Epidermal melanocyte (primary cell): ENCODE data around the gene GPX5.
"Not testable (repeated sequence)": the region's sequence is repeated elsewhere in the genome, so short reads cannot be mapped to it uniquely, and the experiment has no call there.

Source experiments
- DNase-seq: peaks from one replicate; pipeline ENCODE4 v3.0.0; 2011; ENCODE audit warnings: low spot score; ENCODE audit not compliant: insufficient read length

Gene GPX5

DNA sequence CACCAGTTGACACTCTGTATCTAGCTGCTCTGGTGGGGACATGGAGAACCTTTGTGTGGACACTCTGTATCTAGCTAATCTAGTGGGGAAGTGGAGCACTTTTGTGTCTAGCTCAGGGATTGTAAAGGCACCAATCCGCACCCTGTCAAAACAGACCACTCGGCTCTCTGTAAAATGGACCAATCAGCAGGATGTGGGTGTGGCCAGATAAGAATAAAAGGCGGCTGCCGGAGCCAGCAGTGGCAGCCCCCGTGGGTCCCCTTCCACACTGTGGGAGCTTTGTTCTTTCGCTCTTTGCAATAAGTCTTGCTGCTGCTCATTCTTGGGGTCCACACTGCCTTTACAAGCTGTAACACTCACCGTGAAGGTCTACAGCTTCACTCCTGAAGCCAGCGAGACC is 13.3 kb upstream of the GPX5 start:
- not testable (repeated sequence) for DNase-seq

DNA sequence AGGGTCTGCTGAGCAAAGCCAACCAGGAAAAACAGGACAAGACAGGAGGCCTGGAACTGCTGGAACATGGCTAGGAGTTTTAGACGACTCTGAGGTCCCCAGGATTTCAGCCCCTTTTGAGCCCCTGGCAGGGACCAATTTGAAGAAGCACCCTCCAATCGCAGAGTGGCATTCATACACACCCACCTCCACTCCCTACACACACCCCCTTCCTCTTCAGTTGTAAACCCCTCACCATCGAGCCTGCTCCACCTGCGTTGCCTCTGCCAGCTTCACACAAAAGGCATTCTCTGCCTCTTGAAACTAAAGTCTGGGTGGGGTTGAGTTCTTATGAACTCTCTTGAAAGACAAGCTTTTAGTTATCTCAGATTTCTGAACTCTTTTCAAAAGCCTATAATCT is 10.0 kb upstream of the GPX5 start, which contains the start of gene GPX6:
Gene GPX6 (minus strand): TSS at position 118 of the 400 bp plus-strand sequence. CDS start 50 bp downstream, at position 68.
- no peak for DNase-seq

DNA sequence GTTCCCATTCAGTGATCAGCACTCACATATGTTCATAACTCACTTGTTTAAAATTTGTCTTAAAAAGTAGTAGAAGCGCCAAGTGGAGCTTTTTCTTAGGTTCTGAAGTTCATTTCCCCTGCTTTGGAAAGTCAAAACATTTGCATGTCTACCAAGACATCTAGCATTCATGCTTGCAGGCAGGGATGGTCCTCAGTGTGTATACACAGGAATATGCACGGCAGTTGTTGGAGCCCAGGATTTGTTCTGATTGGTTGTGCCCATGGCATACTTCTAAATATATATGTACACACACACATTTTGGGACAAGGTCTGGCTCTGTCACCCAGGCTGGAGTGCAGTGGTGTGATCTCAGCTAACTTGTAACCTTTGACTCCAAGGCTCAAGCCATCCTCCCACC is 7.7 kb upstream of the GPX5 start:
- no peak for DNase-seq

DNA sequence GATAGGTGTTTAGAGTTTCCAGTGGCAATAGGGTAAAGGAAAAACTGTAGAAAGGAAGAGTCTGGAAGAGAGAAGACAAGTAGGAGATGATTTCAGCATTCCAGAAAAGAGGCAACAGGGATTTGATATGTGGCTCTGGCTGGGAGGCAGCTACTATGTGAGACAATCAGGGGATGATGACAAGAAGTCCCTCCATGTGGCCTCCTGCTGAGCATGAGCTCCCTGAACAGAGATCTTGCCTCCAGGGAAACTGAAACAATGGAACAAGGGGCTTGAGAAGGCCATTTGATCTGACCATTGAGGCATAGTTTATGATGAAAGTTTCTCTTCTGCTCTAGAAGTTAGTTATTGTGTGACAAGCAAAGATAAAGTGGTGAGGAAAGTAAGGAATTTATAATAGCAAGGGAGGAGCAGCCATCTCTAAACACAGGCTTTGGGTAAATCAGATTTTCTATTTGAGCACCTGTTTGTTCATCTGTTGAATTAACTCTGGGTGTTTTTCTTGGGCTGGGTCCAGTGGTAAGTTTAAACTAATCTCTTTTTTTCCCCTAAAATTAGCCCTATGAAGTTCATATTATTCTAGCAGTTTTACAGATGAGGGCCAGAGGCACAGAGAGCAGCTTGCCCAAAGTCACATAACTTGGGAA is 3.0 kb upstream of the GPX5 start:
- DNase-seq = no peak

DNA sequence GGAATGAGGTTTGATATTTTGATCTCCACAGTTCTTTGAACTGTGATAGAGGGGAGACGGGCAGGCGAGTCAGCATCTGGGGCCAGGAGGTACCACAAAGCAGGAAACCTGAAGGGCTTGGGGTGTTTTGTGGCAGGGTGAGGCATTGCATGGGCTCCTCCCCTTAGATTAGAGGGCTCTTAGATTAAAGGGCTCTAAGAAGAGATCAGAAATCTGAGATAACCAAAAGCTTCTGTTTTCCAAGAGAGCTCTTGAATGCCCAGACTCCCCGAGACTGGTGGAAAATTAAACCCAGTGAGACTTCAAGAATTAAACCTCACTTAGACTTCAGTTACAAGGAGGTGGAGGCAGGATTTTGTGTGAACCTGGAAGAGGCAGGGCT is 2.4 kb upstream of the GPX5 start:
- DNase-seq = no peak

DNA sequence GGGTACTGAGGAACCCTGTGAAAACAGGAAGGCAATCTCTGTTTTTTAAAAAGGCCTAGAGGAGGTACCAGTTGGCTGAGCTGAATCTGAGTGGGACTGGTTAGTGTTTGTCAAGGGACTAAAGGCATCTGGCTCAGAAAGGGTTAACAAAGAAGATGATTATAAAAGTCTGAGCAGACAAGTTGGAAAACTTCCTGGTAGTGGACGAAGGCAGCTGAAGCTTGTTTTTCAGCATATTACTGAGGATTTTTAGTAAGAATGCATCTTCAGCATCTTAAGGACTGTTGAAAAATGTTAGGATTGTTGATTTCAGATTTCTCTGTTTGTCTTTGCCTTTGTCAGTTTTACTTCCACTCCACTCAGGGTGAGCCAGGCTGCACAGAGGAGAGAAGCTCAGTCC is 5.1 kb downstream of the GPX5 start:
- DNase-seq = no peak

DNA sequence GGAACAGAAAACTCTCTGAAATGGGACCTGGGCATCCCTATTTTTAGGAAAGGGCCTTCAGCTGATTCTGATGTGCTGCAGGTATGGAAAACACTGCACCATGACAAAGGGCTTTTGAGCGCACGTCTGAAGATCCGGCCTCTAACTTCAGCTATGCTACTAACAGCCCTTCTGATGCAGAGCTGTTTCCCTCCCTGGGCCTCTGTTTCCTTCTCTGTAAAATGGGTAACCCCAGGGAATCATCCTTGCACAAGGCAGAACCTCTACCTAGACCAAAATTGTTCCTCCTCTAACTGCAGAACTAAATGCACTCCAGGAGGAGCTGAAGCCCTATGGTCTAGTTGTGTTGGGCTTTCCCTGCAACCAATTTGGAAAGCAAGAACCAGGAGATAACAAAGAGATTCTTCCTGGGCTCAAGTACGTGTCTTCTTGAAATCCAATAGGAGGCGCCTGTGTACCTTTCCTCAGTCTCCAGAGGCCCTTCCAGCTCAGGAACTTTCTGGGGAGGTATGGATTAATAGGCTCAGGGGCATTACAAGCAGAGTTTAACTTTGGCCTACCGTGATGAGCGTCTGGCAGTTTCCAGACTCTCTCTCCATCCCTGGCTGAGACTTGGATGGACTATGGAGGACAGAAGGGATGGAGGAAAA is 5.9 kb downstream of the GPX5 start:
- DNase-seq = no peak

DNA sequence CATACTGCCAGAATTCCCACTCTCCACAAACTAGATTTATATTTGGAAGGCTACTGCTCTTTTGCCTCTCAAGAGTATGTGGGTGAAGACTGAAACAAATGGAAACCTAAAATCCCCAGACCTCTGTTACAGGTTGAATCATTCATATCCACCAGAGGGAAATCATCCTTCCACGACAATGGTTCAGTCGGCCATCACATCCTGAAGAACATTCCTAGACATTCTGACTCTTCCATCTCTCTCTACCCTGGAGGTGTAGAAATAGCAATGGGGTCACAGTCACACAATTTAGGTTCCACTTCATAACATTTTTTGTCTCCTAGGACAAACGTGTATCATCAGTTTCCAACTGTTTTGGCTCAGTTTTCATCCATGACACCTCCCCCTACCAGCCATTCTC is 8.6 kb downstream of the GPX5 start:
- no peak for DNase-seq

DNA sequence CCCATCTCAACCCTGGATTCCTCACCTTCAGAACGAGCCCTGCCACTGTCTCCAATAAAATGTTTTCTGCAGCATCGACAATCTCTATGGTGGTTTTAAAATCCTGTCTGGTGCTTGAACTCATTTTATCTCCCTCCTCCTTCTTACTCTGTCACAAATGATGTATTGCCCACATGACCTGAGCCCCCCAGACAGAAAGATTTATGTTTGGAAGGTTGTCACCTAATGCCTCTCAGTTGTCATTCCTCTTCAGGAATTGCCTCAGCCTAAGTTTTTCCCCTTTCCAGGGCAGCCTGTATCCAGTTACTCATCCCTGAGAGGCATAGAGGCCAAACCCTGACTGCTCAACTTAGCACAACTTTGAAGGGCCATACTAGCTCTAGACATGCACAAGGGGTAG is 9.2 kb downstream of the GPX5 start:
- DNase-seq = no peak

DNA sequence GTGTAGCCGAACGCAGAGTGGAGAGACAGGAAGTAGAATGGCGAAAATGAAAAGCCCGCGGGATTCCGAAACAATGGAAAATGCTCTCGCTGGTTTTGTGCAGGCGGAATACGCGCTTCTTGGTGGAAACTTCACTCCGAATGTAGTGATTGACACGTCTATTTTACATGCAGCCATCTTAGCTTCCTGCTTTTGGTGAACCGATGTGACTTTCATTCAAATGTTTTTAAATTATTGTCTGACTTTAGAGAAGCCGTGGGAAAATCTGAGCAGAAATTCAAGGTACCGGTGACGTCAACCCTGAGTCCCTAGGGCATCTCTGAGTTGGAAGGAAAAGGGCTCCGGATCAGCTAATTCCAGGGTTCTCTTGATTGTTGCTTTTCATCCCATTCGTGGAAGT is 11.4 kb downstream of the GPX5 start:
- DNase-seq = no peak

DNA sequence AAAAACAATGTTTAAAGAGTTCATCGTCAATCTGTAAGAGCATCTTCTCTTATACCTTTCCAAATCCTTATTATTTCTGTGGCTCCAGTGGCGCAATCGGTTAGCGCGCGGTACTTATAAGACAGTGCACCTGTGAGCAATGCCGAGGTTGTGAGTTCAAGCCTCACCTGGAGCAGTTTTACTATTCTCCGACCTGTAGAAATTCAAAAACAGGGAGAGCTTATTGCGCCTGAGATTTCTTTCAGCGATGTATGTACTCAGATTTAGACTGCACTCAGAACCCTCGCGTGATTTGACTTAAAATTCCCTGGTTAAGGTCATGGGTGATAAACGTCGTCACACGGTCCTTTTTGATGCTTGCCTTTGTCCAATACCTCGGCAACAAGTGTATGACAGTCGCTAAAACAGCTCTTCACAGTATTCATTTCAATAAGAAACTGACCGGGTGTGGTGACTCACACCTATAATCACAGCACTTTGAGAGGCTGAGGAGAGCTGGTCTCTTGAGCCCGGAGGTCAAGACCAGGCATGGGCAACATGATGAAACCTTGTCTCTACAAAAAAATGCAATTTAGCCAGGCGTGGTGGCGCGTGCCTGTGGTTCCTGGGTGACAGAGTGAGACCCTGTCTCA is 11.9 kb downstream of the GPX5 start:
- DNase-seq = no peak

DNA sequence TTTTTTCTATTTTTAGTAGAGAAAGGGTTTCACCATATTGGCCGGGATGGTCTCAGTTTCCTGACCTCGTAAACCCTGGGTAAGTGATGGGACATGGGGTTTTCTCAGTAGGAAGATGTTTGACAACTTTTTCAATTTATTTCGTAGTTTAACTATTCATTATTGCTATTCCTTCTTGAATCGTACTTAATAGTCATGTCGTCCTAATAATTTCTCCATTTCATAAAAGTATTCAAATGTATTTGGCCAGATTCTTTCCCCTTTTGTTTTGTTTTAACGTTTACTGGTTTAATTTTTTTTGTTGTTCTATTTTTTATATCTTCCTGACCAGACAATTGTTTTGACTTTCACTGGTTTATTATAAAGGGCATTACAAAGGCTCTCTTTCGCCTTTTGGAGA is 16.3 kb downstream of the GPX5 start:
- no peak for DNase-seq

DNA sequence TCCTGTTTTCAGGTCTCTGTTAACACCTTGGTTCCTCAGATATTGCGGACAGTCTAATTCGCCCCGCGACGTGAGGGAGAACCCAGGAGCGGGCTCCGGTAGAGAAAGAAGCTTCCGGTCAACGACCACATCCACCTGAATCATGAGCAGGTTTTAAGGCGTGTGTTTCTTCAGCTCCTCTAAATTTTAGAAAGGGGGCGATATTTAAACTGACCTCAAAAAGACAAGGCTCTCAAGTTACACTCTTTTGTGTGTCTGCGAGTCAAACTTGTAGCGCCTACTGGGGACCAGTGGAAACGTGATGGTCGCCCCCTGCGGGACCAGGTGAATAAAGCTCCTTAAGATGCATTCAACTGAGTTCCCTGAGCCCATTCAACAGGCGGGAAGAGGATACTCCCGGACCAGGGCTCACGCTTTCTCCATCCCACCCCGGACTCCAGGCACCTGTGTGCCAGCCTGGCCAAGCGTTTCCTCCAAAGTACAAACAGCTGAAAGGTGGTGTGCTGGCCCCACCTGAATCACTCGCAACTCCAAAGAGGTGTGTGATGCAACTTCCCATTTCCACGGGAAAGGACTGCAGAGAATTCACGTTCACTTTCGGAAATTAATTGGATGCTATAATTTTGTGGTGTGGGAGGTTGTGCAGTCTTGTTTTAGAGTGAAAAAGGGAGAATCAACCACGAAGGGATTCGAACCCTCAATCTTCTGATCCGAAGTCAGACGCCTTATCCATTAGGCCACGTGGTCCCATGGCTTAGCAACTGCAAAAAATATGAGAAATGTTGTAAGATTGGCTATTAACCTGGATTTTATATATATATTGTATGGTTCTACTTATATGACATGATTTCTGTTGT is 17.0 kb downstream of the GPX5 start:
- no peak for DNase-seq

DNA sequence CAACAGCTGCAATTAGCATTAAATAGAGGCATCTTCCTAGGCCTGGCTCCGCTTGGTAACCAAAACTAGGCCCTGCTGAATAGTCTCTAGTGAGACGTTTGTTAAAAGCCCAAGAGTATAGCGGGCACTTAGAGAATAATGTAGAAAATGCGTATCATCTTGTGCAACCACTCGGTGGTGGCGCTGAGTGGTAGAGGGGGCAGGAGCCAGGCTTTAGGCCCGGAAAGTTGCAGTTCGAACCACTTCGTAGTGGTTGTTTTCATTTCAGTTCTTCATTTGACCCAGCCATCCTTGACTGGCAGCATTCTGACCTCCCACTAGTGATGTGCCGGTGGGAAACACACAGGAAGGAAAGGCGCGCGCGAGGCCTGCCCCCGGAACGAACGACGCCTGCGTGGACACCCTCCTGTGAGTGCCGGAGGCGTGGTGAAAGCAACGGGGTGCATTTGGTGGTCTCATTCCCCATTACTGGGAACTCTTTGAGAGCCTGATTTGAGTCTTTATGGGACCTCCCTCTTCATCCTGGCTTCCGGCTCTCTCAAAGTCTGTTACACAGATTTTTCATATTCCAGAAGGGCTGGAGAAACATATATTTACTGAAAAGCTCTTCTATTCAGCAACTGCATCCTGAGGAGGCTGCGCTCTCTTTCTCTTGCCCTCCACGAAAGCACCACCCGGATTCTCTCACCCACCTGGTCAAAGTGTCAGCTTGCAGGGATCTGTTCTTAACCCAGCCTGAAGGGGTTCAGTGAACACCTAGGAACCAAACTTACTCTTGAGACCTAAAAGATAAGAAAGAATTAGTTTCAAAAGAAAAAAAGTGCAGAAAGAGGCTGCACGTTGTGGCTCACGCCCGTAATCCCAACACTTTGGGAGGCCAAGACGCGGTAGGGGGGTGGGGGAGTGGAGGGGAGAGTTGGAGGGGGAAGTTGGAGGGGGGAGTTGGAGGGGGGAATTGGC is 18.2 kb downstream of the GPX5 start:
- no peak for DNase-seq

DNA sequence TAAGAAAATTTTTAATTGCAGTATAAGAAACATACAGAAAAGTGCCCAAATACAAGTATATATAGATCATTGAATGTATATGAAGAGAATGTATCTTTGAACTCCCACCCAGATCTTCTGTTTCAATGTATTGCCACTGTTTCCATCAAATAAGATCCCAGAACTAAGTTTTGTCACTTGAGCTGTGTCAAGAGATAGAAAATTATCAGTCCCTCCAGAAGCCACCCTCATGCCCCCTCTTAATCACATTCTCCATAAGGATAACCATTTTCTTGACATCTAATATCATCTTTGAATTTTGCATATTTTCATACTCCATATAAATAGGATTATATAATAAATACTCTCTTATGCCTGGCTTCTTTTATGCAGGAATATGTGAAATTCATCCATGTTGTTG is 20.3 kb downstream of the GPX5 start:
- DNase-seq = no peak

DNA sequence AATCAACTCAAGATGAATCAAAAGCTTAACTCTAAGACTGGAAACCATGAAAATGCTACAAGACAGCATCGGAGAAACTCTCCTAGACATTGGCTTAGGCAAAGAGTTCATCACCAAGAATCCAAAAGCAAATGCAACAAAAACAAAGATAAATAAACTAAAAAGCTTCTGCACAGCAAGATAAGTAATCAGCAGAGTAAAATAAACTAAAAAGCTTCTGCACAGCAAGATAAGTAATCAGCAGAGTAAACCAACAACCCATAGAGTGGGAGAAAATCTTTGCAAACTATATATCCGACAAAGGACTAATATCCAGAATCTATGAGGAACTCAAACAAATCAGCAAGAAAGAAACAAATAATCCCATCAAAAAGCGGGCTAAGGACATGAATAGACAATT is 21.3 kb downstream of the GPX5 start:
- DNase-seq = not testable (repeated sequence)

DNA sequence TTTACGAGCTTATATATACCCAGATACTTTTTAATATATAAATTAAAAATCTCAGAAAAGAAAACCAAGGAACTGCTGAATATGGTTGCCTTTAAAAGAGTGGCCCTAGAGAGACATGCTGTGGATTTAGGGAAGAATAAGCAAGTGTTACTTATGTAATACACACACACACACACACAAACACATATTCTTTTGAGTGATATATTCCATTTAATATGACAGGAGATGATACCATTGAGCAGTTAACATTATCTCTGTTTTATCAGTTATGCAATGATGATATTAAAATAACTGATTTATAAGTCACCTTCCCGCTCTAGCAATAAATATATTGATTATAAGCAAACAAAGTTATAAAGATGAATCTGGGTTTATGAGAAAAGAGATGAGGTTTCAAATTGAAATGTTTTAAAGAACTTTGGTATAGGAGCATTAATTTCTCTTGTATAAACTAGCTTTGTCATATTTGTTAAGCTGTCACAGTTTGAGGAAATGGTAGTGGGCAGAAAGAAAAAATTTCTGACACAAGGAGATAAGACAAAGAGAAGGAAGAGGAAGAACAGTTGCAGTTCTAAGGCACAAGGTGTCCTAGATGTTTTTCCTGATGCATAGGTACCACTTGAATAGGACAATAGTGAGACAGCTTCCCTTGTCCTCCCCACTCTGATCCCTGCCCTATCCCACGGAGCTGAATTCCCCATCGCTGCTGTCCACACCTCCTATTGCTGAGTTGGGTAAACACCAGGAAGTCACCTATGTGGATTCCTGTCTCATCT is 26.4 kb downstream of the GPX5 start:
- no peak for DNase-seq

DNA sequence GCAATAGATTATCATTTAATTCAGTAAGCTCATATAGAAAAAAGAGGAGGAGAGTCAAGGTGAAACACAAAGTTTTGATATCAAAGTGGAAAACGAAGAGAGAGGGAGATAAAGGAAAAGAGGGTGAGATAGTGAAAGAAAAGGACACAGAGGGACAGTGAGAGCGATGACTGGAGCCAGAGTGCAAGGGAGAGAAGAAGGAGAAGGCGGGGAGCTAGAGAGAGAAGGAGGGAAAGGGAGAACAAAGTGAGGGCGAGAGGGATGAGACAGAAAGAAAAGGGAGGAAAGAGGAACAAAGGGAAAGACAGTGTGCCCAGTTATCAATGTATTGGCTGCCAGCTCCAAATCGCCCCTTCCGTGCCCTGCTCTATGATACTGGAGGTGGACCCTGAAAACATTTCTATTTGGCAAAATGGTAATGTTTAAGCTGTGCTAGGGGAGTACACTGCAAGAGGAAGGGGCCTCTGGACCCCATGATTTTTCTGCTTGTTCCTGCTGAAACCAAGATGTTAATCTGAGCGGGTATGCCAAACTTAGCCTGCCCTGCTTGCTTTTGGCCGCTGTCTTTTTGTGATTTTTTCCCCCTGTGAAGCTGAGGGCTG is 27.8 kb downstream of the GPX5 start:
- DNase-seq = no peak

DNA sequence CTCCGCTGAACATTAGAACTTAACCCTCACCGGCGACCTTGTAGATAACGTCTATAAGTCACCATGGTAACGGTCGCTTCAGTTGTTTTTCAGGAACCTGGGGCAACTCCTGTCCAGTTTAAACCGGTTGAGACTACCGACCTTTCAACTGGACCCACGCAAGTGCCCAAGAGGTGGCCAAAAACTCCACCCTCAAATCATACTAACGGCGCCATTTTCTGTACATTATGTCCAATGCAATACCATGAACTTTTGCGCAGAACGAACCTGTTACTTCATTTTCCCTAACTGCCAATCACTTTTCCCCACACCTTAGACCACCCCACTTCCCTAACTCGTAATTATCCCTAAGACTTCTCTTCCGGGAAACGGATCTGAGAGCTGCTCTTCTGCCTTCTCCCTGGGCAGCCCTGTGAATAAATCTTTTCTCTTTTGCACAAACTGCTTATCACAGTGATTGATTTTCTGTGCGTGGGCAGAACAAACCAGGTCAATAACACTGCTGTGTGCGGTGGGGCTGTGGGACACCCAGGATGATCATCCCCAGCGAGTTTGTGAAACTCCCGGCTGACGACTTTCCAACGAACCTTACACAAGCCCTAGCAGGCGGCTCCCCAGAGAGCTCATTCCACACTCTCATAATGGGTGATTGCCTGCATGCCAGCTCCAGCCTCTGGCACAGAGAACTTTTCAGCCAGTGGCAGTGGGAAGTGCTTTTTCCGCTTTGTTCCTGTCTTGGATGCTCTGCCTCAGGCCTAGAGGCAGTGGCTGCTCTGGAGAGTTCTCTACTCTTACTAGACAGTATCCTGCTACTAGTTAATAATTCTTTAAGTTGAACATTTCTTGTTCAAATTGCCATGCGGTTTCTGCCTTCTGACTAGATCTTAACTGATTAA is 28.6 kb downstream of the GPX5 start:
- DNase-seq = no peak
